K562 (cell line): Measurements from ENCODE around the gene TEX261. TPM values are rescaled to one million over a fixed set of nuclear protein-coding genes. Genes with fewer than 3 reads are reported as not detected.

Experiments used
- ATAC-seq: fragments of 200-7000 bp; cut with Tn5 transposase; 3 replicates; pipeline ENCODE4 v1.9.1; 2020; ENCODE audit warnings: moderate library complexity
- BruUV-seq: library from RNA; stranded (reverse); fragments of 400-500 nt; replicated peaks from 2 replicates; lab custom pipeline; 2021; lab: Mats Ljungman, UMichigan
- CTCF ChIA-PET: fragments of 300-600 bp; formaldehyde crosslinking; extraction: SDS; loops from one replicate; lab custom pipeline; 2021; ENCODE audit warnings: low intra/inter-chr PET ratio; lab: Yijun Ruan, JAX
- POLR2A ChIA-PET: fragments of 300-600, 350-650 bp; sonication (Branson Sonifier 250); formaldehyde crosslinking; extraction: SDS; loops from one replicate; lab custom pipeline; 2021; ENCODE audit warnings: antibody characterized with exemption, inconsistent platforms; lab: Yijun Ruan, JAX
- DNase-seq, 4 experiments: peaks; one replicate each; pipeline versions ENCODE4 v3.0.0 to v3.0.0-alpha.2; 2011 to 2018; ENCODE audit warnings: low spot score in 3 of 4, mixed read lengths in 3 of 4; ENCODE audit errors: extremely low read depth in 1 of 4
- FAIRE-seq: peaks from 2 replicates; lab custom pipeline; 2011; peaks lifted over from hg19 to GRCh38; lab: Jason Lieb, UNC
- H2AFZ ChIP-seq: 2 replicates; pipeline ENCODE4 v1.6.0; 2011; ENCODE audit warnings: low read depth, low read length, control low read depth, inconsistent platforms
- H3K27ac ChIP-seq: fragments of 200-600 bp; 3 replicates; pipeline ENCODE4 v1.8.0; 2011; ENCODE audit warnings: low read depth, mild to moderate bottlenecking, control low read depth, inconsistent platforms, low read length, moderate library complexity, mixed read lengths; ENCODE audit errors: extremely low read depth
- H3K27me3 ChIP-seq, 2 experiments: fragments of 300-600 bp in 1 of 2; 2 replicates in 1 of 2; 3 replicates in 1 of 2; pipeline versions ENCODE4 v1.6.0 to v1.8.0; 2011; ENCODE audit warnings: inconsistent platforms in 2 of 2, low read length in 2 of 2, mild to moderate bottlenecking in 1 of 2, mixed read lengths in 1 of 2, moderate library complexity in 1 of 2; ENCODE audit not compliant: control insufficient read depth in 2 of 2, insufficient read depth in 2 of 2
- H3K36me3 ChIP-seq: fragments of 300-600 bp; 3 replicates; pipeline ENCODE4 v1.8.0; 2011; ENCODE audit warnings: mild to moderate bottlenecking, low read length, inconsistent platforms; ENCODE audit not compliant: control insufficient read depth, insufficient read depth
- H3K4me1 ChIP-seq, 2 experiments: fragments of 200-600 bp in 1 of 2; replicated peaks in 1 of 2; 2 replicates in 1 of 2; 3 replicates in 1 of 2; pipeline versions ENCODE4 v1.5.1 to v1.8.0; 2011; ENCODE audit warnings: inconsistent platforms in 2 of 2, low read length in 2 of 2, mild to moderate bottlenecking in 1 of 2, mixed read lengths in 1 of 2, moderate library complexity in 1 of 2; ENCODE audit not compliant: control insufficient read depth in 2 of 2, insufficient read depth in 2 of 2
- H3K4me2 ChIP-seq: 2 replicates; pipeline ENCODE4 v1.6.1; 2011; ENCODE audit warnings: low read length, control low read depth, inconsistent platforms, mixed read lengths; ENCODE audit not compliant: insufficient read depth
- H3K4me3 ChIP-seq: fragments of 200-600 bp; sonication (generic), shearing (Covaris generic); 2 replicates; pipeline ENCODE4 v1.5.1; 2016; ENCODE audit warnings: control low read depth, inconsistent platforms
- H3K79me2 ChIP-seq: fragments of 200-600 bp; 3 replicates; pipeline ENCODE4 v1.8.0; 2011; ENCODE audit warnings: low read length, inconsistent platforms; ENCODE audit not compliant: control insufficient read depth, insufficient read depth
- H3K9ac ChIP-seq, 2 experiments: 2 replicates each; pipeline versions ENCODE4 v1.6.0 to v1.6.1; 2011; ENCODE audit warnings: low read depth in 2 of 2, low read length in 2 of 2, control low read depth in 1 of 2, inconsistent platforms in 1 of 2, mild to moderate bottlenecking in 1 of 2, mixed read lengths in 1 of 2; ENCODE audit not compliant: insufficient read depth in 1 of 2
- H3K9me1 ChIP-seq: one replicate; pipeline ENCODE4 v1.6.0; 2011; ENCODE audit warnings: inconsistent platforms, mild to moderate bottlenecking, low read length, moderate library complexity; ENCODE audit not compliant: control insufficient read depth, insufficient read depth
- H3K9me3 ChIP-seq: replicated peaks from 2 replicates; pipeline ENCODE4 v1.5.1; 2011; ENCODE audit warnings: low read depth, low read length, inconsistent platforms; ENCODE audit not compliant: control insufficient read depth, insufficient read depth
- H4K20me1 ChIP-seq: replicated peaks from 2 replicates; pipeline ENCODE4 v1.6.1; 2011; ENCODE audit warnings: low read length, inconsistent platforms, mixed read lengths; ENCODE audit not compliant: control insufficient read depth, insufficient read depth
- DACH1 ChIP-seq: fragments of 450-650 bp; IDR thresholded peaks from 2 replicates; pipeline ENCODE4 v1.6.1; 2018; ENCODE audit not compliant: partially characterized antibody
- ETS2 ChIP-seq: IDR thresholded peaks from 2 replicates; pipeline ENCODE4 v1.6.1; 2016; ENCODE audit warnings: borderline replicate concordance, missing genetic modification characterization, mild to moderate bottlenecking, moderate library complexity, missing compliant biosample characterization; ENCODE audit not compliant: poor library complexity, severe bottlenecking
- SAFB ChIP-seq: fragments of 200-400 bp; formaldehyde crosslinking; IDR thresholded peaks from 2 replicates; pipeline ENCODE4 v1.6.1; 2017; ENCODE audit warnings: low read depth, low read length, borderline replicate concordance
- SMAD3 ChIP-seq: fragments of 450-650 bp; formaldehyde crosslinking; conservative IDR thresholded peaks from 2 replicates; pipeline ENCODE4 v1.4.0; 2020; ENCODE audit warnings: mild to moderate bottlenecking
- TGIF2 ChIP-seq: sonication (generic); formaldehyde crosslinking; IDR thresholded peaks from 2 replicates; pipeline ENCODE4 v1.8.1; 2022; ENCODE audit warnings: mild to moderate bottlenecking, missing genetic modification reagents, moderate library complexity
- ZNF224 ChIP-seq: sonication (generic); formaldehyde crosslinking; IDR thresholded peaks from 2 replicates; pipeline ENCODE4 v1.8.0; 2022; ENCODE audit warnings: mild to moderate bottlenecking, missing genetic modification reagents
- ZNF232 ChIP-seq: sonication (generic); formaldehyde crosslinking; IDR thresholded peaks from 2 replicates; pipeline ENCODE4 v1.8.0; 2022; ENCODE audit warnings: mild to moderate bottlenecking, missing genetic modification reagents
- WGBS: fragments of 100-300 bp; shearing (Covaris generic); methylation state at CpG from one replicate; pipeline ENCODE4 v1.1.6; 2016; ENCODE audit warnings: low coverage, mixed read lengths; ENCODE audit not compliant: insufficient coverage; ENCODE audit errors: missing lambda C conversion rate; 5-methylcytosine and 5-hydroxymethylcytosine counted together
- in situ Hi-C: fragments of 300-500 bp; cut with MboI; formaldehyde crosslinking; loops from 4 replicates; pipeline ENCODE4 v1.15.0; 2018; ENCODE audit warnings: inconsistent platforms, mixed read lengths
- intact Hi-C: fragments of 100-400 bp; cut with micrococcal nuclease; formaldehyde crosslinking; loops from 2 replicates; pipeline ENCODE4 v1.14.2; 2022
- polyA plus RNA-seq, 8 experiments: library from polyadenylated mRNA; depleted of rRNA in 4 of 8; stranded (reverse) in 5 of 8; unstranded in 3 of 8; fragments of >200 nt; fragmentation: Nextera tagmentation in 2 of 8; fragmentation: Illumina TruSeq in 1 of 8; extraction: Ambion mirVana in 2 of 8; extraction: Trizol in 1 of 8; gene quantifications; 2 replicates each; pipeline versions ENCODE4 v1.2.1 to v1.2.3, GENCODE V29; 2011 to 2014; ENCODE audit warnings: inconsistent platforms in 1 of 8, missing spikeins in 1 of 8
- total RNA-seq, 7 experiments: library from RNA; depleted of rRNA in 6 of 7; stranded (reverse); fragments of >200 nt in 6 of 7; fragmentation: Illumina TruSeq in 2 of 7; extraction: Trizol in 2 of 7; gene quantifications; 2 replicates each; pipeline versions ENCODE4 v1.2.1 to v1.2.3, GENCODE V29; 2011 to 2021; ENCODE audit warnings: low replicate concordance in 1 of 7
- TF ChIP-seq, protein P1 (sequence below): fragments of 250-450 bp; sonication (Bioruptor Pico); IDR thresholded peaks from 2 replicates; pipeline ENCODE4 v1.6.1; 2021; ENCODE audit warnings: mild to moderate bottlenecking

Gene TEX261
- total and polyA plus RNA-seq, 9 of the 15 experiments (the other 6 are each of a cell fraction or from before 2014, with no cell fraction given) = 11.9 to 110 (median 51.9) TPM

DNA sequence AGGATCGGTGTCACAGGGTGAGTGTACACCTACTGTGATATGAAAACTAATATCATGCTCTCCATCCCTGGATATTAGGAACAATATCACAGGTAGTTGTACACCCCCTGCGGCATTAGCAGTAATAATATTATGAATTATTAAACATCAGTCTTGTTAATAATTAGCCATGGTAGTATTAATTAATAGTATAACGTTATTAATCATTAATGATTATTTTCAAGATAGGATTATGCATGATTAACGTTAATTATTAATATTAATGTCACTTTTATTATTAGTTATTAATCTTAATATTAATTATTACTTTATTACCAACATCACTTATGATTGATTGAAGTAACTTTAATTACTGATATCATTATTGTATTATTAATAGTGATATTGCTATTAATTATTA lies 47.6 kb upstream of the TEX261 start:
- no peak for ATAC-seq
- Histone ChIP-seq H3K4me1 (peaks cover 0 to 4% of the 10 kb centered on the region in 2 experiments; a peak in 2 of 5 replicates), H3K27ac (no peak overlapping the region), H3K36me3 (no peaks in the 10 kb centered on the region), H3K9me3 (no peaks in the 10 kb centered on the region), H3K79me2 (no peaks in the 10 kb centered on the region), H2AFZ (no peak overlapping the region), H3K4me2 (no peak overlapping the region), H4K20me1 (no peaks in the 10 kb centered on the region), H3K9me1 (no peaks in the 10 kb centered on the region), H3K9ac (no peak overlapping the region), H3K4me3 (no peak overlapping the region), H3K27me3 (peaks cover 6 to 28% of the 10 kb centered on the region in 2 experiments; a peak in 4 of 5 replicates)
- no TSS peak for BruUV-seq
- ChIA-PET CTCF (no interaction called here), POLR2A (no interaction called here)
- TF ChIP-seq SMAD3 (CRISPR knock-in tag) = no peak
- peak; percentile 97 for TF ChIP-seq DACH1
- TF ChIP-seq ZNF224 (CRISPR knock-in tag) = peak; percentile 17; the same call in 1 of the 2 replicates
- peak; percentile 88; the same call in 1 of the 2 replicates for TF ChIP-seq ZNF232 (CRISPR knock-in tag)
- TF ChIP-seq ETS2 (tag) = no peak
- TF ChIP-seq, protein P1, sequence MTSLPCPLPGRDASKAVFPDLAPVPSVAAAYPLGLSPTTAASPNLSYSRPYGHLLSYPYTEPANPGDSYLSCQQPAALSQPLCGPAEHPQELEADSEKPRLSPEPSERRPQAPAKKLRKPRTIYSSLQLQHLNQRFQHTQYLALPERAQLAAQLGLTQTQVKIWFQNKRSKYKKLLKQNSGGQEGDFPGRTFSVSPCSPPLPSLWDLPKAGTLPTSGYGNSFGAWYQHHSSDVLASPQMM (CRISPR knock-in tag) = no peak
- no peak for TF ChIP-seq TGIF2 (CRISPR knock-in tag)
- peak; percentile 81 for TF ChIP-seq SAFB
- no peak for DNase-seq
- FAIRE-seq = no peak
- in situ Hi-C loops = no loop called here
- intact Hi-C loops = no loop called here
- WGBS = 8% methylated on average over 4 of the region's 4 CpGs
